Esophagus squamous epithelium (tissue), 5 donors: ENCODE measurements around the gene GP1BB. TPM values are rescaled to one million over a fixed set of nuclear protein-coding genes. Genes with fewer than 3 reads are reported as not detected.

Source experiments
- DNase-seq: peaks from one replicate; lab custom pipeline; 2025; lab: John Stamatoyannopoulos, UW
- H3K27ac ChIP-seq, 4 donors: fragments of 200-600 bp; sonication (generic); one replicate each; pipeline ENCODE4 v1.5.1; 2016 to 2019; ENCODE audit warnings: mild to moderate bottlenecking in 1 of 4
- H3K27me3 ChIP-seq, 4 donors: fragments of 200-600 bp; sonication (generic); 1 replicate in 3 of 4; 2 replicates in 1 of 4; pipeline versions ENCODE4 v1.5.1 to v1.6.0; 2017 to 2021; ENCODE audit warnings: antibody characterized with exemption in 1 of 4
- H3K36me3 ChIP-seq, 3 donors: fragments of 200-600 bp; sonication (generic); one replicate each; pipeline ENCODE4 v1.5.1; 2016 to 2019
- H3K4me1 ChIP-seq, 3 donors: fragments of 200-600 bp; sonication (generic); one replicate each; pipeline ENCODE4 v1.5.1; 2017 to 2019
- H3K4me3 ChIP-seq, 4 donors: fragments of 200-600 bp; sonication (generic); 1 replicate in 3 of 4; 2 replicates in 1 of 4; pipeline ENCODE4 v1.5.1; 2016 to 2019; ENCODE audit warnings: mild to moderate bottlenecking in 2 of 4, moderate library complexity in 1 of 4
- H3K9me3 ChIP-seq, 3 donors: fragments of 200-600 bp; sonication (generic); one replicate each; pipeline ENCODE4 v1.5.1; 2016 to 2019
- CTCF ChIP-seq, 6 experiments: fragments of 450-650 bp in 4 of 6; fragments of 200-600 bp in 2 of 6; sonication (generic) in 2 of 6; IDR thresholded peaks; one replicate each; pipeline ENCODE4 v1.5.1; 2016 to 2019; ENCODE audit warnings: antibody characterized with exemption in 6 of 6, mild to moderate bottlenecking in 4 of 6, moderate library complexity in 4 of 6
- POLR2A ChIP-seq, 4 donors: fragments of 450-650 bp; IDR thresholded peaks; one replicate each; pipeline ENCODE4 v1.6.1; 2017; ENCODE audit warnings: antibody characterized with exemption in 4 of 4, mild to moderate bottlenecking in 4 of 4, moderate library complexity in 3 of 4
- WGBS, 2 donors: methylation state at CpG; one replicate each; pipeline ENCODE4 v1.1.5; 2018; 5-methylcytosine and 5-hydroxymethylcytosine counted together
- intact Hi-C: fragments of 100-400 bp; cut with DNase I; formaldehyde crosslinking; loops from one replicate; pipeline ENCODE4 v1.15.0; 2022
- total RNA-seq, 4 donors: library from RNA; depleted of rRNA; stranded (reverse); fragments of >200 nt; gene quantifications; one replicate each; pipeline ENCODE4 v1.1.0, GENCODE V29; 2016
- donor health status: DM: yes; HTN: yes; CAD: no.

Gene GP1BB
- total RNA-seq, 4 donors from 2014 or later = 4.8 to 40.0 (median 9.7) TPM

GRCh38 chr22:19740586-19740985 lies 17.2 kb downstream of the GP1BB start:
- H3K4me1 ChIP-seq = no peaks in the 10 kb centered on the region
- WGBS, 2 donors = 91% methylated on average over 4 of the region's 15 CpGs; no CpG with 5 or more reads in 1 of the 2 donors
- no peaks in the 10 kb centered on the region for H3K9me3 ChIP-seq
- TF ChIP-seq POLR2A (IDR thresholded peaks at IDR 0.05) = no peak
- TF ChIP-seq CTCF (IDR thresholded peaks at IDR 0.05) = no peak
- DNase-seq = no peak
- H3K4me3 ChIP-seq = no peak overlapping the region
- H3K36me3 ChIP-seq = no peaks in the 10 kb centered on the region
- peaks cover 0 to 28% (median 0%) of the 10 kb centered on the region in 4 donors for H3K27me3 ChIP-seq
- intact Hi-C loops = no loop called here
- H3K27ac ChIP-seq = no peak overlapping the region

GRCh38 chr22:19741053-19741452 lies 17.7 kb downstream of the GP1BB start:
- Histone ChIP-seq H3K27me3 (peaks cover 0 to 24% (median 0%) of the 10 kb centered on the region in 4 donors), H3K4me3 (no peak overlapping the region), H3K36me3 (no peaks in the 10 kb centered on the region), H3K27ac (no peak overlapping the region), H3K4me1 (no peaks in the 10 kb centered on the region), H3K9me3 (no peaks in the 10 kb centered on the region)
- TF ChIP-seq POLR2A (IDR thresholded peaks at IDR 0.05) = no peak
- no peak for TF ChIP-seq CTCF (IDR thresholded peaks at IDR 0.05)
- intact Hi-C loops = no loop called here
- WGBS, 2 donors = 88 to 90% methylated on average over 3 to 7 of the region's 7 CpGs
- no peak for DNase-seq

- H3K9me3 ChIP-seq = no peaks in the 10 kb centered on the region
- intact Hi-C loops = no loop called here
- H3K4me1 ChIP-seq = no peaks in the 10 kb centered on the region
- no peak for TF ChIP-seq POLR2A (IDR thresholded peaks at IDR 0.05)
- TF ChIP-seq CTCF (IDR thresholded peaks at IDR 0.05) = no peak
- no peak for DNase-seq
- H3K4me3 ChIP-seq = no peak overlapping the region
- no peaks in the 10 kb centered on the region for H3K36me3 ChIP-seq
- peaks cover 0 to 10% (median 0%) of the 10 kb centered on the region in 4 donors for H3K27me3 ChIP-seq
- H3K27ac ChIP-seq = no peak overlapping the region
- 81 to 83% methylated on average over 2 to 4 of the region's 21 CpGs for WGBS, 2 donors
Measured at GRCh38 chr22:19742160-19743066, 19.1 kb downstream of the GP1BB start.

- Histone ChIP-seq H3K27ac (no peak overlapping the region), H3K4me1 (no peaks in the 10 kb centered on the region), H3K9me3 (no peaks in the 10 kb centered on the region), H3K36me3 (no peaks in the 10 kb centered on the region), H3K4me3 (no peak overlapping the region), H3K27me3 (peaks cover 0 to 7% (median 0%) of the 10 kb centered on the region in 4 donors)
- intact Hi-C loops = no loop called here
- TF ChIP-seq CTCF (IDR thresholded peaks at IDR 0.05) (no peak), POLR2A (IDR thresholded peaks at IDR 0.05) (no peak)
- DNase-seq = no peak
- 86 to 89% methylated on average over 3 to 4 of the region's 6 CpGs for WGBS, 2 donors
Measured at GRCh38 chr22:19743081-19743480, 19.7 kb downstream of the GP1BB start.

GRCh38 chr22:19743651-19744050 lies 20.3 kb downstream of the GP1BB start:
- no peaks in the 10 kb centered on the region for H3K36me3 ChIP-seq
- no peaks in the 10 kb centered on the region for H3K4me1 ChIP-seq
- no peak overlapping the region for H3K4me3 ChIP-seq
- 80% methylated on average over 1 of the region's 4 CpGs; no CpG with 5 or more reads in 1 of the 2 donors for WGBS, 2 donors
- peaks cover 0 to 6% (median 0%) of the 10 kb centered on the region in 4 donors for H3K27me3 ChIP-seq
- intact Hi-C loops = no loop called here
- no peak for DNase-seq
- no peak overlapping the region for H3K27ac ChIP-seq
- TF ChIP-seq CTCF (IDR thresholded peaks at IDR 0.05) = no peak
- TF ChIP-seq POLR2A (IDR thresholded peaks at IDR 0.05) = no peak
- no peaks in the 10 kb centered on the region for H3K9me3 ChIP-seq
